HL-60/S4 treated with phorbol 12-myristate 13-acetate at 8.2 ng/mL for 4 days and 3 days (cell line): Measurements from ENCODE around the gene PIP5K1B.

Experiments
- in situ Hi-C: fragments of 300-500 bp; cut with MboI; formaldehyde crosslinking; loops from 2 replicates; pipeline ENCODE4 v1.15.0; 2022; ENCODE audit warnings: low sequenced_read_pairs

The PIP5K1B gene

GRCh38 chr9:68804911-68805889, 100.2 kb downstream of the PIP5K1B start:
- in situ Hi-C loops = no loop called here

GRCh38 chr9:68805890-68806517, 101.0 kb downstream of the PIP5K1B start:
- in situ Hi-C loops = no loop called here

DNA sequence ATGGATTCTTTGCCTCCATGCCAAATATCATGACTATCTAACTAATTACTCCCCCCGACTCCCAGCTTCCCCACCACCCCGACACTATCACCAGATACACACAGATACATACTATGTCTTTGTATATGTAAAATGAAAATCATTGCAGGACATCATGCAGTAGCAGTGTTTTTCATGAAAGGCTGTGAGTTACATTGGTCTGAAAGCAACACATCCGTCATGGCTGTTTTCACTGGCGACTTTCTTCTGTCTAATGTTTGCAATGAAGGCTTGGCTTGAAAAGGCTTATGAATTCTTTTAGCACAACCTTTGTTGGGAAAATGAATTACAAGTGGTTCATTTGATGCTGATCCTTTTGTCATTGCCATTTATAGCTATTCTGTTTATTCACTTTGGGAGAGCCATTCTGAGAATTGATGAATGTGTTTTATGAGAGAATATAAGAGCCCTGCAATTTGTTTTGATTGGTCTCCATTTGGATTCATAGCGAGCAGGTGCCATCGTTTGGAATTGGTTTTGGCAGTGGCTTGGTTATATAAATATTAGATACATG, 103.4 kb downstream of the PIP5K1B start:
- in situ Hi-C loops = no loop called here

- in situ Hi-C loops = no loop called here
Observed at GRCh38 chr9:68817079-68817875, 112.2 kb downstream of the PIP5K1B start.

DNA sequence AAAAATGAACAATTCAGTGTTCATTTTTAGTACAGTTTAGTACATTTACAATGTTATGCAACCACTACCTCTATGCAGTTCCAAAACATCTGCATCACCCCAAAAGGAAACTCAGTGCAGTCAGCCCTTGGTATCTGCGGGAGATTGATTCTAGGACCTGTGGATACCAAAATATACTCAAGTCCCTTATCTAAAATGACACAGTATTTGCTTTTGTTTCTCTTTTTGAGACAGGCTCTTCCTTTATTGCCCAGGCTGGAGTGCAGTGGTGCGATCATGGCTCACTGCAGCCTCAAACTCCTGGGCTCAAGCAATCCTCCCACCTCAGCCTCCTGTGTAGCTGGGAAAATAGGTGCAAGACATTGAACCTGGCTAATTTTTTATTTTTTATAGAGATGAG, 114.0 kb downstream of the PIP5K1B start:
- in situ Hi-C loops = no loop called here

DNA sequence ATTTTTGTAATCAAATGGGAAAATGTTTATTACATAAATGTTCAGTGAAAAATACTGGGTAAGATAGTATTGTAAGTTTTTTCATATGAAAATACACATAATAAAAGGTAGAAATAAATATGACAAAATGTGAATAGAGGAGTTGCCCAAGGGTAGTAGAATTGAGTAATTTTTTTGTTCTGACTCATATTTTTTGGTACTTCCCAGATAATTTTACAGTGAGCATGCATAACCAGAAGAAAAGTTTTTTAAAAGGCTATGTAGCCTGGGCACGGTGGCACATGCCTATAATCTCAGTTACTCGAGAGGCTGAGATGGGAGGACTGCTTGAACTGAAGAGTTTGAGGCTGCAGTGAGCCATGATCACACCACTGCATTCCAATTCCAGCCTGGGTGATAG, 116.9 kb downstream of the PIP5K1B start:
- in situ Hi-C loops = no loop called here

DNA sequence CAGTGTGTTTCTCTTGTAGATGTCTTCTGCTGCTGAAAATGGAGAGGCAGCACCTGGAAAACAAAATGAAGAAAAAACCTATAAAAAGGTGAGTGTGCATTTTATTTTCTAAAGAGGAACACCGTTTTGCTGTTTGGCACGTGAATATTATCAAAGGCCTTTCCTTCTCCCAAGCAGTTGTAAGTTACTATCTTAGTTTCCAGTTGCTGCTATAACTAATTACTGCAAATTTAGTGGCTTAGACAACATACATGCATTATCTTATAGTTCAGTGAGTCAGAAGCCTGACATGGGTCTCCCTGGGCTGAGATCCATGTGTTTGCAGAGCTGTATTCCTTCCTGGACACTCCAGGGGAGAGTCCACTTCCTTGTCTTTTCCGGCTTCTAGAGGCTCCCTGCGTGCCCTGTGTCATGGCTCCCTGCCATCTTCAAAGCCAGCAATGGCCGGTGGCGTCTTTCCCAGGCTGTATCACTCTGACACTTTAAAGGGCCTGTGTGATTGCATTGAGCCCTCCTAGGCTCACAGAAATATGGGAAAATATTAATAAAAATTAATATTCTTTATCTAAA, 117.6 kb downstream of the PIP5K1B start:
- in situ Hi-C loops = no loop called here

DNA sequence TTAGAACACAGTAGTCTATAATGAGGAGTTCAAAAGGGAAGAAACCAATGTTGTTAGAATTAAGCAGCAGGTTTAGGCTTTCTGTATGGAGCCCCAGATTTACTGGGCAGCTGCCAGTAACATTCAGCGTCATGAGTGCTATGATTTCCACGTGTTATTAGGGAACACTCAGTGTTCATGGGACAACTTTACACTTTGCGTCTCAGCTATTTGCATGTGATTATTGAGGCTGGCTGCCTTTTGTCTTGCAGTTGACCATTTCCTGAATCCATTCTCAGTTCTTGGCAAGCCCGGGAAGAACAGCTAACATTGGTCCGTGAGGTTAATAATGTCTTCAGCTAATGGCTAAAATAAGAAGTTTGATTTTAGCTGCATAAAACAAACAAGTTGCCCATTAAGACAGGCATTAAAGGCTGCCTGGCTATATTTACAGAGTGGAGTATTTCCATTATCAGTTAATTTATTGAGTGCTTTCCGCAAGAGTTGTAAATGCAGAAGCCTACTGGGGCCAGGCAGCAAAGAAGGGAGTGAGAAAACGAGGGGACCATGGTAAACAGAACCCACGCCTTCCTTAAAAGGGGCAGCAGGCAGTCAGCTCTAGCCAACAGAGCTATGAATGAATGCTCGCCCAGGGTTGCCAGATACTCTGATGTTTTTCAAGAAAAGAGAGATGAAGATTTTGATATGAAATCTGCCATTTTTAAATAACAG, 120.9 kb downstream of the PIP5K1B start:
- in situ Hi-C loops = no loop called here

- in situ Hi-C loops = no loop called here
Observed at GRCh38 chr9:68827837-68828744, 123.1 kb downstream of the PIP5K1B start.

GRCh38 chr9:68832101-68832500, 127.1 kb downstream of the PIP5K1B start:
- in situ Hi-C loops = no loop called here

DNA sequence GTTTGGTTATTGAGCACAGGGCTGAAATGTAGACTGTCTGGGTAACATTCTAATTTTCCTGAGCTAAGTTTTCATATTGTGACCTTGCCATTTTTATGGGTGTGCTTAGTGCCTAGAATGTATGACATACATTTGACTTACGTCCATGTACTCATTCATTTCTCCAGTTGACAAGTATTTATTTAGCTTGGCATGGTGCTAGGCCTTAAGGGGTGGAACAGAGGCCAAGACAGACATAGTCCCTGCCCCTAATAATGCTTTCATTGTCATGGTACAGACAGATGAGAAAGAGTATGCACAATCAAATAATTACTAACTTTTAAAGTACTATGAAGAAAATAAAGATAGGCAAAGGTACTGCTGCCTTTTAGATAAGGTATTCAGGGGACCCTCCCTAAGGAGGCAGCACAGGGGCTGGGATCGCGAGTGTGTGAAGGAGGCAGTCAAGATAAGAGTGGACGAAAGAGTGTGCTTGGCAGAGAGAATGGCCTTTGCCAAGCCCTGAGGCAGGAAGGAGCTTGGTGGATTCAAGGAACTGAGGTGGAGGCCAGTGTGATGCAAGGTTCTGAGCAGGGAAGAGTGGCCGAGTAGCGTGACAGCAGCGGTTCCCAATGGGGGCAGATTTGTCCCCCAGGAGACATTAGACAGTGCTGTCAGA, 128.0 kb downstream of the PIP5K1B start:
- in situ Hi-C loops = no loop called here

- in situ Hi-C loops = no loop called here
Observed at GRCh38 chr9:68834931-68835520, 130.0 kb downstream of the PIP5K1B start.

GRCh38 chr9:68836788-68837187, 131.7 kb downstream of the PIP5K1B start:
- in situ Hi-C loops = no loop called here

- in situ Hi-C loops = no loop called here
Observed at GRCh38 chr9:68838245-68838644, 133.2 kb downstream of the PIP5K1B start.

- in situ Hi-C loops = no loop called here
Observed at GRCh38 chr9:68841276-68842052, 136.4 kb downstream of the PIP5K1B start.

DNA sequence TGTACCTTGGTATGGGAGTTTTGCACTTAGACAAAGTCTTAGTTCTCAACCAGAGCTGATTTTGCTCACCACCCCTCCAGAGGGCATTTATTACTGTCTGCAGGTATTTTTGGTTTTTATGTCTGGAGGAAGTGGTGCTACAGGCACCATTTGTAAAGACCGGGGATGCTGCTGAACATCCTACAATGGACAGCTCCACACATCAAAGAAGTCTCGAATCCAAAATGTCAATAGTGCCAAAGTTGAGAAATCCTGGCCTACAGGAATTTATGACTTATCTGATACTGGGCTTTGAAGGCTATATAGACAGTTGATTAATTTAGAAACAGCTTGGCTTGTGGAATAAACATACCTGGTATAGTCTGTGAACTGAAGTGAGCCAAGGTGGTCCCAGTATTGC, 137.5 kb downstream of the PIP5K1B start:
- in situ Hi-C loops = no loop called here

GRCh38 chr9:68843239-68843638, 138.2 kb downstream of the PIP5K1B start:
- in situ Hi-C loops = no loop called here
